NCI-H524 treated with DMSO at 0.1 percent for 48 hours (cell line): Measurements from ENCODE around the gene C1orf21.
A peak's percentile ranks its signal among the peaks of the same experiment; 100 is the strongest.
"Not testable (repeated sequence)": the region's sequence is repeated elsewhere in the genome, so short reads cannot be mapped to it uniquely, and the experiment has no call there.

Experiments used
- DNase-seq: peaks from one replicate; lab custom pipeline; 2025; lab: John Stamatoyannopoulos, UW

C1orf21 gene

GRCh38 chr1:184386312-184387068 is at the start of gene C1orf21:
C1orf21 (plus strand) TSS chr1:184387029; CDS start chr1:184477510, 90,481 bp downstream.
- peak; percentile 66 for DNase-seq

- DNase-seq = not testable (repeated sequence)
These were observed 49.0 kb upstream of the C1orf21 start for GRCh38 chr1:184337865-184338264.

GRCh38 chr1:184340984-184341383 is 45.8 kb upstream of the C1orf21 start:
- no peak for DNase-seq

- no peak for DNase-seq
These were observed 36.3 kb upstream of the C1orf21 start for GRCh38 chr1:184350573-184350972.

- DNase-seq = no peak
These were observed 35.3 kb upstream of the C1orf21 start for GRCh38 chr1:184351416-184351975.

- no peak for DNase-seq
These were observed 34.1 kb upstream of the C1orf21 start for GRCh38 chr1:184352776-184353175.

GRCh38 chr1:184354719-184355118 is 32.1 kb upstream of the C1orf21 start:
- no peak for DNase-seq

- DNase-seq = no peak
These were observed 29.9 kb upstream of the C1orf21 start for GRCh38 chr1:184356891-184357290.

- DNase-seq = no peak
These were observed 28.6 kb upstream of the C1orf21 start for GRCh38 chr1:184358256-184358655.

GRCh38 chr1:184359909-184360308 is 26.9 kb upstream of the C1orf21 start:
- DNase-seq = no peak

GRCh38 chr1:184362876-184363275 is 24.0 kb upstream of the C1orf21 start:
- DNase-seq = no peak

- no peak for DNase-seq
These were observed 21.1 kb upstream of the C1orf21 start for GRCh38 chr1:184365699-184366098.

- DNase-seq = no peak
These were observed 19.8 kb upstream of the C1orf21 start for GRCh38 chr1:184366997-184367396.

- DNase-seq = no peak
These were observed 19.3 kb upstream of the C1orf21 start for GRCh38 chr1:184367427-184368038.

- no peak for DNase-seq
These were observed 18.5 kb upstream of the C1orf21 start for GRCh38 chr1:184368354-184368753.

GRCh38 chr1:184370850-184371249 is 16.0 kb upstream of the C1orf21 start:
- no peak for DNase-seq

GRCh38 chr1:184373155-184373554 is 13.7 kb upstream of the C1orf21 start:
- no peak for DNase-seq

GRCh38 chr1:184376369-184376768 is 10.5 kb upstream of the C1orf21 start:
- DNase-seq = no peak

GRCh38 chr1:184379111-184379752 is 7.6 kb upstream of the C1orf21 start:
- DNase-seq = no peak

GRCh38 chr1:184380468-184380867 is 6.4 kb upstream of the C1orf21 start:
- DNase-seq = no peak

GRCh38 chr1:184383772-184384323 is 3.0 kb upstream of the C1orf21 start:
- DNase-seq = no peak

GRCh38 chr1:184385865-184386311 is 941 bp upstream of the C1orf21 start:
- DNase-seq = no peak
